Right lobe of liver (tissue), 4 donors: ENCODE results near the gene RREB1.

Experiments
- CTCF ChIP-seq, 4 donors: fragments of 200-600 bp in 3 of 4; fragments of 450-650 bp in 1 of 4; IDR thresholded peaks; one replicate each; pipeline versions ENCODE4 v1.5.1 to v1.8.0; 2016 to 2022; ENCODE audit warnings: antibody characterized with exemption in 4 of 4, mild to moderate bottlenecking in 2 of 4
- POLR2A ChIP-seq: fragments of 450-650 bp; IDR thresholded peaks from one replicate; pipeline ENCODE4 v1.6.1; 2017; ENCODE audit warnings: antibody characterized with exemption, mild to moderate bottlenecking
- donor health status: DM: no; HTN: no; CAD: no.
- donor health status: DM: no; HTN: no; CAD: no.
- donor health status: DM: no; HTN: yes; CAD: no.

- TF ChIP-seq CTCF (IDR thresholded peaks at IDR 0.05) (no peak), POLR2A (no peak)
Measured at GRCh38 chr6:7165002-7165889, 57.5 kb downstream of the RREB1 start.
